ENCODE measurements around the gene MKRN2OS.
"Not testable (repeated sequence)": the region's sequence is repeated elsewhere in the genome, so short reads cannot be mapped to it uniquely, and the experiment has no call there.

Gene MKRN2OS

DNA sequence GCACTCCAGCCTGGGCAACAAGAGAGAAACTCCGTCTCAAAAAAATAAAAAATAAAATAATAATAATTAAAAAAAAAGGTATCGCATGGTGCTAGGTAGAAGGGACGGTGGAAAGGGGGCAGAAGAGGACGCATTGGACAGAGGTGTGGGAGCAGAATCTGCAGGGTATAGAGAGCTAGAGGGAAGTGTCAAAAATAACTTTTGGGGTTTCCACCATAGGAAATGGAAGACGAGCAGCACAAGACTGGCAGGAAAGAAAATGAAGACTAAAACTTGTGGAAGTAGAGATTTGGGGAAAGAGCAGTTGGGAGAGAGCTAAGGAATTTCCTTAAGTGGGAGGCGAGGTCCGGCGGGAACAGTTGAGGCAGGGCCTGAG, 11.0 kb upstream of the MKRN2OS start:
- no peak for DNase-seq (ENCODE audit: insufficient read length, low spot score)
- TF ChIP-seq SPI1 (IDR thresholded peaks at IDR 0.05; ENCODE audit: low read depth, low read length) (no peak), PAX5 (IDR thresholded peaks at IDR 0.05; ENCODE audit: insufficient read depth, low read length, severe bottlenecking) (no peak), POLR2AphosphoS5 (IDR thresholded peaks at IDR 0.05; ENCODE audit: low read depth, low read length) (no peak), POLR2A (IDR thresholded peaks at IDR 0.05; ENCODE audit: low read depth, low read length) (no peak), POU2F2 (IDR thresholded peaks at IDR 0.05; ENCODE audit: low read depth, low read length) (no peak), TAF1 (IDR thresholded peaks at IDR 0.05; ENCODE audit: low read depth, low read length) (no peak)
- no peak for FAIRE-seq

DNA sequence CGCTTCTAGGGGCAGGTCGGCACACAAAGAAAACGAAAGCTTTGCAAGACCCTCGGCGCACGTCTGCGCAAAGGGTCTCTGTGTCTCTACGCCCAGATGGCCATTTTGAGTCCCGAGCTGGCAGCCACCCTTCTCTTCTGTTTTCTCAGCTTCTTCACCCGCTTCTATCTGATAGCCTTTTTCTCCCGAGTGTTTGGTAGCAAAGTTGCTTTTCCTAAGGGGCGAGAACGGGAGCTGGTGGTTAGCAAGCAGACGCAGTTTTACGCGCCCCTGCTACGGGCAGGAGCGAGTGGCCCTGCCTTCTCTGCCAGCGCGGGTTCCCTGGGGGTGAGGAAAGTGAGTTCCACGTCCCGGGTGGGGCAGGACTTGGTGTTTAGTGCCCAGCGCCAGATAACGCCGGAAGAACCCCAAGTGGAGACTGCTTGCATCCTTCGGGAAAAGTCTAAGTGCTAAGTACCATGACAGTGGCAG, 8.7 kb upstream of the MKRN2OS start:
- FAIRE-seq, result no peak
- DNase-seq (ENCODE audit: insufficient read length, low spot score), result no peak
- TF ChIP-seq POLR2A (IDR thresholded peaks at IDR 0.05; ENCODE audit: low read depth, low read length), result no peak
- TF ChIP-seq POLR2AphosphoS5 (IDR thresholded peaks at IDR 0.05; ENCODE audit: low read depth, low read length), result no peak
- 0 out of 2 replicates have a peak, but pooled peaks have one; percentile 27 for TF ChIP-seq TAF1 (IDR thresholded peaks at IDR 0.05; ENCODE audit: low read depth, low read length)

DNA sequence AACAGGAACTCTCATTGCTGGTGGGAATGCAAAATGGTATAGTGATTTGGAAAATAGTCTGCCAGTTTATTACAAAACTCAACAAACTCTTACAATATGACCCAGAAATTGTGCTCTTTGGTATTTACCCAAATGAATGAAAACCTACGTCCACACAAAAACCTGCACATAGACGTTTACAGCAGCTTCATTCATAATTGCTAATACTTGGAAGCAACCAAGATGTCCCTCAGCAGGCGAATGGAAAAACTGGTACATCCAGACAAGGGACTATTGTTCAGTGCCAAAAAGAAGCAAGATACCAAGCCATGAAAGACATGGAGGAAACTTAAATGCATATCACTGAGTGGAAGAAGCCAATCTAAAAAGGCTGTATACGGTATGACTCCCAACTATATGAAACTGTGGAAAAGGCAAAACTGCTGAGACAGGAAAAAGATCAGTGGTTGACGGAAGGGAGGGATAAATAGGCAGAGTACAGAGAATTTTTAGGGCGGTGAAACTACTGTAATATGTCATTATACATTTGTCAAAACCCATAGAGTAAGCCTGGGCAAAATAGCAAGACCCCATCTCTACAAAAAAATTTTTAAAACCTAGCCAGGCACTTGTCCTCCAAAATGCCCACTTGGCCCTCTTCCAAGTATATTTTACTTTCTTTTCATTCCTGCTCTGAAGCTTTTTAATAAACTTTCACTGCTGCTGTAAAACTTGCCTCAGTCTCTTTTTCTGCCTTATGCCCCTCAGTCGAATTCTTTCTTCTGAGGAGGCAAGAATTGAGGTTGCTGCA, 4.9 kb upstream of the MKRN2OS start:
- DNase-seq (ENCODE audit: insufficient read length, low spot score) (no peak), FAIRE-seq (no peak)
- TF ChIP-seq POLR2AphosphoS5 (IDR thresholded peaks at IDR 0.05; ENCODE audit: low read depth, low read length) (no peak), POU2F2 (IDR thresholded peaks at IDR 0.05; ENCODE audit: low read depth, low read length) (no peak), TAF1 (IDR thresholded peaks at IDR 0.05; ENCODE audit: low read depth, low read length) (no peak), SPI1 (IDR thresholded peaks at IDR 0.05; ENCODE audit: low read depth, low read length) (no peak), POLR2A (IDR thresholded peaks at IDR 0.05; ENCODE audit: low read depth, low read length) (no peak), PAX5 (IDR thresholded peaks at IDR 0.05; ENCODE audit: insufficient read depth, low read length, severe bottlenecking) (no peak)

DNA sequence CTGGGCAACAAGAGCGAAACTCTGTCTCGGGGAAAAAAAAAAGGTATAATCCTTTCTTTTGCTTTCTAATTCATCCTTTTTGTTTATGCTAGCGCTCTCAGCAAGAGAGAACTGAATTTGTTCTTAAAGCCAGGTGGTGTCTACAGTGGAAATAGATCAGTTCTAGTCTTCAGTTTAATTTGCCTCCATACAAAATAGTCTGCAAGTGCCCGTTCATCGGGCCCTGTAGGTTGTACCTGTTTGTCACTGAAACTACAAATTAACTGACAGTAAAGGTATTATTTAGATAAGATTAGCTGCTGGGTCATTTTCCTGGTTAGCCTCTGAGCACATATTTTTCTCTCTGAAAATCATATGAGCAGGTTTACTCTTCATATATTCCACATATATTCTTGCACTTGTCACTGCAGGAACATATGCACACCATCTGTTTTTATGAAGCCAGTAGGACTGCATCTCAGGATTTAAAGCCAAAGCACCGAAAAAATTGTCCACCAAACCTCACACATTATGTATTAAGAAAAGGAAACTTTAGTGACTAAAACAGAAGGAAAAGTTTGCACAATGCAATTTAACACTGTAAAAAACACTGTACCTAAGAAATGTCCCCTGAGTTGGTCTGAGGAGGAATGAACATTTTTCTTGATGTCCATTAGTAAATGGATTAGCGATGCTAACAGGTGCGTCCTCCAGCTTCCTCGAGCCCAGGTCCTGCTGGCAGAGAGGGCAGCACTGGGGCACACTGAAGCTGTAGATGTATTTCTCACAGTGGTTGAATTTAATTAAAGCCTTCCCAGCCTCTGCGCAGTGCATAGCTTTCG, 437 bp downstream of the MKRN2OS start:
- DNase-seq (ENCODE audit: insufficient read length, low spot score), result no peak
- TF ChIP-seq TAF1 (IDR thresholded peaks at IDR 0.05; ENCODE audit: low read depth, low read length) (no peak), POLR2A (IDR thresholded peaks at IDR 0.05; ENCODE audit: low read depth, low read length) (no peak), POLR2AphosphoS5 (IDR thresholded peaks at IDR 0.05; ENCODE audit: low read depth, low read length) (no peak), SPI1 (IDR thresholded peaks at IDR 0.05; ENCODE audit: low read depth, low read length) (no peak), POU2F2 (IDR thresholded peaks at IDR 0.05; ENCODE audit: low read depth, low read length) (no peak), PAX5 (IDR thresholded peaks at IDR 0.05; ENCODE audit: insufficient read depth, low read length, severe bottlenecking) (no peak)
- FAIRE-seq, result no peak

DNA sequence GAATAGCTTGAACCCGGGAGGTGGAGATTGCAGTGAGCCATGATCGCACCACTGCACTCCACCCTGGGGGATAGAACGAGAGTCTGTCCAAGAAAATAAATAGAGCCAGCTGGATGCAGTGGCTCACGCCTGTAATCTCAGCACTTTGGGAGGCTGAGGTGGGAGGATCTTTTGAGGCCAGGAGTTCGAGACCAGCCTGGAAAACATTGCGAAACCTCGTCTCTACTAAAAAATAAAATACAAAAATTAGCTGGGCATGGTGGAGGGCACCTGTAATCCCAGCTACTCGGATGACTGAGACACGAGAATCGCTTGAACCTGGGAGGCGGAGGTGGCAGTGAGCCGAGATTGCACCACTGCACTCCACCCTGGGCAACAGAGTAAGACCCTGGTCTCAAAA, 1.8 kb downstream of the MKRN2OS start:
- FAIRE-seq, result not testable (repeated sequence)

DNA sequence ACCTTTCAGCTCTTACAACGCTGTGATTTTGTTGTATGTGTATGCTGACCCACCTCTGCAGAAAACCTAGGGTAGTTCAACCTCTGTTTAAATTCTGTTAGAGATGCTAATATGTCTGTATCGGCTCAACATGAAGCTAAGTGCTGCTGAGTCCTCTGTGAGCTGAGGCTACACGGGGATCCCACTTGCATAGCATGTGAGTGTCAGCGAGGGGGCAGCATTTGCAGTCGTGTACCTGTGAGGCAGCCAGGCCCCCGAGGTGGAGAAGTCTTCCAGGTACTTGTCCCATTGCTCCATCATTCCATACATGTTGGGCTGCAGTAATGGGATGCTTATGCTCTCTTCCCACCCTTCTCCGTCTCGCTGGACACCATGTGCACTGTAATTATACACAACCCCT, 3.7 kb downstream of the MKRN2OS start:
- no peak for DNase-seq (ENCODE audit: insufficient read length, low spot score)
- FAIRE-seq, result no peak

More for the DNA sequence above, 1.8 kb downstream of the MKRN2OS start:
- DNase-seq (ENCODE audit: insufficient read length, low spot score), result not testable (repeated sequence)

DNA sequence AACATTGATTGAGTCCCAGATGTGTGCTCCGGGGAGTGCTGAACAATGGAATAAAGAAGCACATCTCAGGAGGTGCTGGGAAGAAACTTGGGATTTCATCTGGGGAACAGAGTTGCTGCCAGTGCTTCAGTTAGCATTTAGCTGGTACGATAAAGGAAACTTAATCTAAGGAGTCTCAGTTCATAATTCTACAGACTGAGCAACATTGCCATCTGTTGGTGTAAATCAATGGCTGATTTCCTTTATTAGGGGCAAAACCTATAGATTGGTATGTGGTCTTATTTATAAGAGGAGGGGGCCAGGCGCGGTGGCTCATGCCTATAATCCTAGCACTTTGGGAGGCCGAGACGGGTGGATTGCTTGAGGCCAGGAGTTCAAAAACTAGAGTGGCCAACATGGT, 8.9 kb downstream of the MKRN2OS start:
- FAIRE-seq, result no peak

More for the DNA sequence above, 3.7 kb downstream of the MKRN2OS start:
- no peak for TF ChIP-seq POLR2A (IDR thresholded peaks at IDR 0.05; ENCODE audit: low read depth, low read length)
- no peak for TF ChIP-seq PAX5 (IDR thresholded peaks at IDR 0.05; ENCODE audit: insufficient read depth, low read length, severe bottlenecking)
- TF ChIP-seq POLR2AphosphoS5 (IDR thresholded peaks at IDR 0.05; ENCODE audit: low read depth, low read length), result no peak
- TF ChIP-seq POU2F2 (IDR thresholded peaks at IDR 0.05; ENCODE audit: low read depth, low read length), result no peak
- no peak for TF ChIP-seq TAF1 (IDR thresholded peaks at IDR 0.05; ENCODE audit: low read depth, low read length)
- TF ChIP-seq SPI1 (IDR thresholded peaks at IDR 0.05; ENCODE audit: low read depth, low read length), result no peak

DNA sequence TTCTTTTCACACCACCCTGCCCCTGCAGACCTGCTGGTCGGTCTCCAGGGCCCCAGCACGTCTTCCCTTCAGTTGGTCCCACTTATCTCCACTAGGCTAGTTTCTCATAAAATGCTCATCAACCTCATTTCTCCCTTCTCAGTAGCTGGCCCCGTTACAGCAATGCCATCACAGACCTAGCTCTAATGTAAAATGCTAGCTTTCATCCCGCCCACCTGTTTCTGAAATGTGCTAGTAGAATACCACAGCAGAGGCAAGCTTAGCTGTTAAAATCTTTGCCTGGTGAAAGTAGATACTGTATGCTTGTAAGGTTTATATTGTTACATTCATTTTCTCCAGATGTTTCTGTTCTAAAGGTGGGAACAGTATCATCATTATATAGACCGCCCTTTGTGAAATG, 13.1 kb downstream of the MKRN2OS start:
- DNase-seq (ENCODE audit: insufficient read length, low spot score), result no peak
- TF ChIP-seq PAX5 (IDR thresholded peaks at IDR 0.05; ENCODE audit: insufficient read depth, low read length, severe bottlenecking) (no peak), POLR2A (IDR thresholded peaks at IDR 0.05; ENCODE audit: low read depth, low read length) (no peak), POLR2AphosphoS5 (IDR thresholded peaks at IDR 0.05; ENCODE audit: low read depth, low read length) (no peak), POU2F2 (IDR thresholded peaks at IDR 0.05; ENCODE audit: low read depth, low read length) (no peak), SPI1 (IDR thresholded peaks at IDR 0.05; ENCODE audit: low read depth, low read length) (no peak), TAF1 (IDR thresholded peaks at IDR 0.05; ENCODE audit: low read depth, low read length) (no peak)
- no peak for FAIRE-seq

More for the DNA sequence above, 8.9 kb downstream of the MKRN2OS start:
- DNase-seq (ENCODE audit: insufficient read length, low spot score), result no peak
- TF ChIP-seq TAF1 (IDR thresholded peaks at IDR 0.05; ENCODE audit: low read depth, low read length) (no peak), POLR2A (IDR thresholded peaks at IDR 0.05; ENCODE audit: low read depth, low read length) (no peak), POLR2AphosphoS5 (IDR thresholded peaks at IDR 0.05; ENCODE audit: low read depth, low read length) (no peak), SPI1 (IDR thresholded peaks at IDR 0.05; ENCODE audit: low read depth, low read length) (no peak), POU2F2 (IDR thresholded peaks at IDR 0.05; ENCODE audit: low read depth, low read length) (no peak), PAX5 (IDR thresholded peaks at IDR 0.05; ENCODE audit: insufficient read depth, low read length, severe bottlenecking) (no peak)

DNA sequence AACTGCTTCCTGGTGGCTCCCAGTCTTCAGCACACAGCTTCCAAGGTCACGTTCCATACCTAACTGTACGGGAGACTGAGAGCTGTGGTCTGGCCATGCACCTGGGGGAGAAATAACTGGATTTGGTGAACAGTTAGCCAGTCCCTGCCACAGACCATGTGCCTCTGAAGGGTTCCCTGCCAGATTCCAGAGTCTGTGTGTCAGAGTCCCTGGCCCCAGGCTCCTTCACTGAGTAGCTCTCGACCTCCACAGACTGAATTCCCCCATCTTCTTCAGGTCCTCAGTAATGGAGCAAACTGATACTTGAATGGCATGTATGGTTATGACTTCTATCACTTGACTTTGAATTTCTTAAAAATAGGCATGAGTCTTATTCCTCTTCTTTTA, 17.5 kb downstream of the MKRN2OS start:
- no peak for DNase-seq (ENCODE audit: insufficient read length, low spot score)
- no peak for FAIRE-seq
- TF ChIP-seq POLR2AphosphoS5 (IDR thresholded peaks at IDR 0.05; ENCODE audit: low read depth, low read length) (no peak), TAF1 (IDR thresholded peaks at IDR 0.05; ENCODE audit: low read depth, low read length) (no peak), SPI1 (IDR thresholded peaks at IDR 0.05; ENCODE audit: low read depth, low read length) (no peak)

All from GM12891 (cell line).